ENCODE measurements around the gene FAP.

FAP gene

DNA sequence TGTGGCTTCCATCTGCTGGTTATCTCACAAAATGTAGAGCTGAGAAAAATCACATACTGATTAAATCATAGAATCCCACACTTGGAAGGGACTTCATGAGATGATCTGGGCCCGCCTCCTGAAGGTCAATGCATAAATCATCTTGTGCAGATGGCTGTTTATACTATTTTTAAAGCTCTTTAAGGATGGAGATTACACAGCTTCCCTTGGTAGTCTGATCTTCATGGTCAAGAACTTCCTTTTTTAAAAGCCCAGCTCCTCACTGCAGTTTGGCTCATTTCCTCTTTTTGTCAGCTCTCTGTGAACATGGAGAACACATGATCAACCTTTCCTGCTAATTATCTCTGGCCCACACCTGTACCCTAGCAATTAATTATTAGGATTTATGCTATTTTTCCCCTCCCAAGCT, 117.1 kb downstream of the FAP start:
- DNase-seq (ENCODE audit: low read depth in 2 of 2) = no peak

DNA sequence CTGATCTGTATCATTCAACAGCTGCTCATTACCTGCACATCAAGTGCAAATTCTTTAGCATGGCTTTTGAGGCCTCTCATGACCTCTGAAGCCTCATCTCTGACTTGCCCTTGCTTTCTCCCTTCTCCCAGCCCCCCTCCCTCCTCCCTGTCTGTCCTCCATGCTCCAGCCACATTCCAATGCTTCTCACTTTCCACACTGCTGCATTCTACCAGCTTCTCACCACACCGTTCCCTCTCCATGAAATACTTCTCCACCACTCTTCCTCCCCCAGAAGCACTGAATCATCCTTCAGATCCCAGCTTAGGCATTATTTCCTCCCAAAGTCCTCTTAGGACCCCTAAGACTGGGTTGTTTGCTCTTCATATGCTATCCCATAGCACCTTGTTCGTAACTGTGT, 118.1 kb downstream of the FAP start:
- DNase-seq (ENCODE audit: low read depth in 2 of 2) = no peak

DNA sequence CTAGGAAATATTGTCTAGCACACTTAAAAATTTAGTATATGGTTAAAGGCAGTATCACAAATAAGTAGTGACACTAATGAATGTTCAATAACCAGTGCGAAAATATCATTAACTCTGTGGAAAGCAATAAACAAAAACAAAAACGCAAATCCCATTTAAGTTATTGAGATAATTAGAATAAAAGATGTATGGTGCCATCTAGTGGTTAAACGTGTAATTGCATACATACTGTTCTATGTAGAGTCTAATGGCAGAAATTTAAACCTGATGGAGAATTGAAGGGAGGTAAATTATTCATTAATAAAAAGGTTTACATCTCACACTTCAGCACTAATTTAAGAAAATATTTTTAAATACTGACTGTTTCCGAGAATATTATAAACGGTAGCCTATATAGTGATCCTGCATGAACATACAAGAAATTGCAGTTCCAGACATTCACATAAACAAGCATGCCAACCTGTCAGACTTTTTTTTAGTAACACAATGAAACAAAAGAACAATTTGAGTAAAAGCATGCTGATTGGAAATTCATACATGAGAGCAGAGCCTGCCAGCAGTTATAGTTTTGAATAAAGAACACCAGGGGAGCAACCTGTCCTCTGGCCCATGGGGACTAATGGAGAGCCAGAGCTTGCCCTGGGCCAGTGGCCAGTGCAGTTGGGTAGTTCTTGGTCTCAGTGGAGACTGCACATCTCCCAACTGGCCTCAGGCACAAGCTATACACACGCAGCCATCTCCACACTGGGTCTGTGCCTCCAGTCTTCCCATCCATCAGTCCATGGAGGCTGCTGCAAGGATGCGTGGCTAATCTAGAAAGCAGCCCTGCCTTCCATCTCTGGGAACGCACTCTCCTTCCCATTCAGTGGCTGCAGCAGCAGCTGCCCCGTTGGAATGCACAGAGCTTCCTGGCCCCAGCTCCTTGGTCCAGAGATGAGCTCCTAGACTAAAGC, 119.2 kb downstream of the FAP start:
- no peak for DNase-seq (ENCODE audit: low read depth in 2 of 2)
